Measurements from ENCODE around the gene C20orf204.

The C20orf204 gene

DNA sequence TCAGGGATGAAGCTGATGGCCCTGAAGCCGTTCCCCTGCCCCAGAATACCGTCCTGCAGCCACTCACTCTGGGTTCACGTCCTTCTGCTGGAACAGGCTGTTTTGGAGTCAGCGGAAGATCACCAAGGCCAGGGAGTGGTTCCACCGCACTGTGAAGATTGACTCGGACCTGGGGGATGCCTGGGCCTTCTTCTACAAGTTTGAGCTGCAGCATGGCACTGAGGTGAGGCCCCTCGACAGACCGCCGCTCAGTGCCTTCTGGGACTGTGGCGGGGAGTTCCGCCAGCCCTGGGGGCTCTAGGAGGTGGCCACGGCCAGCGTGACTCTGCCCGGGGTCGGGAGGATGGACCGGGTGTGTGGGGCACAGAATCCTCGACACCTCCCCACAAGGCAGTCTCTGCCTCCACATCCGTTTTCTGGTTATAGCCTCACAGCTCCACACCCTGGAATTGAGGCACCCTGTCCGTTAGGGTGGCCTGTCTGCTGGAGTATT, 4.1 kb upstream of the C20orf204 start:
- no peak for TF ChIP-seq CTCF (IDR thresholded peaks at IDR 0.05)

DNA sequence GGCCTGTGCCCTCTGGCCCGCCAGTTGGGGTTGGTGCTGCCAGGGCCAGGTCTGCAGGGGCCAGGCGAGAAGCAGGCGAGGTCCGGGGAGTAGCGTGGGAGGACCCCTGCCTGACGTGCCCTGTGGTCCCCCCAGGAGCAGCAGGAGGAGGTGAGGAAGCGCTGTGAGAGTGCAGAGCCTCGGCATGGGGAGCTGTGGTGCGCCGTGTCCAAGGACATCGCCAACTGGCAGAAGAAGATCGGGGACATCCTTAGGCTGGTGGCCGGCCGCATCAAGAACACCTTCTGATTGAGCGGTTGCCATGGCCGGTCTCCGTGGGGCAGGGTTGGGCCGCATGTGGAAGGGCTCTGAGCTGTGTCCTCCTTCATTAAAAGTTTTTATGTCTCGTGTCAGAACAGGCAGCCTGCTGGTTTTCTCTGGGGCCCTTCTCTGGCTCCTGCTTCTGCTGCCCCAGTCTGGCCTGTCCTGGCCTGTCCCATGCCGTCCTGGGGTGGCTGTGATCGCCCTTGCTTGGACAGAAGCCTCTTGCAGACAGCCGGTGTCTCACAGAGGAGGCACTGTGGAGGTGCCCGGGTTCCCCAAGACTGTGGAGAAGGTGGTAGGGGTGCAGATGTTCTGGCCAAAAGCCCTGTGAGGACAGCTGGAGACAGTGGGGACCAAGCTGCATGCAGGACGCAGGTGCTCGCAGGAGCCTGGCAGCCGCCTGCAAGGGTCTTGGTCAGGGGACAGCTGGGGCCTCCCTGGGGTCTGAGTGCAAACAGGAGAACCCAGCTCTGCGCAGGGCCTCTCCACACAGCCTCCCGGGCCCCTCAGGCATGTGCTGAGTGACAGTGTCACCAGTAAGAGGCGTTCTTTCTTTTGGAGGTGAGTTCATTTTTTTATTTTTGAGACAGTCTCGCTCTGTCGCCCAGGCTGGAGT, 3.0 kb upstream of the C20orf204 start:
- no peak for TF ChIP-seq CTCF (IDR thresholded peaks at IDR 0.05)

GRCh38 chr20:64033981-64034493, 1.9 kb upstream of the C20orf204 start:
- no peak for TF ChIP-seq CTCF (IDR thresholded peaks at IDR 0.05)

DNA sequence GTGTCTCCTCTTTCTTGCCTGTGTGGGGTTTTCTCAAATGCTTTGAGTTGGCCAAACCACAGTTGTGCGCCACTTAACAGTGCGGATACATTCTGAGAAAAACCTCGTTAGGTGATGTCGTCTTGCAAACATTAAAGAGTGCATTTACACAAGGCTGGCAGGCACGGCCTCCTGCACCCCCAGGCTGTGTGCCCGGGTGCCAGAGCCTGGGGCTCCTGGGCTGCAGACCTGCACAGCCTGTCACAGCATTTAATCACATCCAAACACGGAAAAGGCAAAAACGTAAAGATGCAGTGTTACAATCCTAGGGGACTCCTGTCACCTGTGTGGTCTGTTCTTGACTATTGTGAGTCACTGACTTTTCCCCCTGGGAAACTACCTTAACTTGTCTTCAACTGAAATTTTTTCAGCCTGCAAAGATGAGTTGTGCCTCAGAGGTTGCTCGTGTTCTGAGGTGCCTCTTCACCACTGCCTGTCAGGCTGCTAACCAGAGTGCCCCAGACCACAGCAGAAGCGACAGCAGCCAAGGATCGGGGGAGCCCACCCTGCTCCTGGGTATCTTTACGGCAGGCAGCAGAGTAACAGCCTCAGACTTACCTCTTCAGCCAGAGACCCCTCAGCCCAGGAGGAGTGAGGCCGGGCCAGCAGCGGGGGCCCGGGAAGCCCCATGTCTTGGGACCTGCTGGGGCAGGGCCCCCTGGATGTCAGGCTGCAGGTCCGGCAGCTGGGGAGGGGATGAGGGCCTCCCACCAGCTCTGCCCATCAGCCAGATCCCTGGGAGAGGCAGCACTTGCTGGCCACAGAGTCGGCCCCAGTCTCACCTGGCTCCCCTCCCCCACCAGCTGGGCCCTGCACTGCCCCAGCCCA, 683 bp upstream of the C20orf204 start:
- TF ChIP-seq CTCF (IDR thresholded peaks at IDR 0.05), result no peak

- no peak for TF ChIP-seq CTCF (IDR thresholded peaks at IDR 0.05)
Measured at GRCh38 chr20:64036346-64037198, 590 bp downstream of the C20orf204 start.

DNA sequence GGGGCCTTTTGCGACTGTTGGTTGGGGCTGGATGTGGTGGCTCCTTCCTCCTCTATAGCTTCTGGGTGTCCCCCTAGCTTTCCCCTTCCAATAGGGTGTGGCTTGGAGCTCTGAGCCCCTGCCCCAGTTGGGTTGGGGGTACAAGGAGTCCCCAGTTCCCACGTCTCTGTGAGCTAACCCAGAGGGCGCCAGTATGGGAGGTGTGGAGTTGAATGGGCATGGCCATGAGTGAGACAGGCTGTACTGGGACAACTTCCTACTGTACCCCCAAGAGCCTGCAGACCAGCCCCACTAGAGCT, 1.2 kb downstream of the C20orf204 start:
- no peak for TF ChIP-seq CTCF (IDR thresholded peaks at IDR 0.05)
